ENCODE data around the gene ZC3H12A. TPM values are rescaled to one million over a fixed set of nuclear protein-coding genes. Genes with fewer than 3 reads are reported as not detected.

ZC3H12A gene
- total and polyA plus RNA-seq, 10 of the 15 experiments (the other 5 are each of a cell fraction or from before 2014, with no cell fraction given): 0.35 to 30.2 (median 13.8) TPM

DNA sequence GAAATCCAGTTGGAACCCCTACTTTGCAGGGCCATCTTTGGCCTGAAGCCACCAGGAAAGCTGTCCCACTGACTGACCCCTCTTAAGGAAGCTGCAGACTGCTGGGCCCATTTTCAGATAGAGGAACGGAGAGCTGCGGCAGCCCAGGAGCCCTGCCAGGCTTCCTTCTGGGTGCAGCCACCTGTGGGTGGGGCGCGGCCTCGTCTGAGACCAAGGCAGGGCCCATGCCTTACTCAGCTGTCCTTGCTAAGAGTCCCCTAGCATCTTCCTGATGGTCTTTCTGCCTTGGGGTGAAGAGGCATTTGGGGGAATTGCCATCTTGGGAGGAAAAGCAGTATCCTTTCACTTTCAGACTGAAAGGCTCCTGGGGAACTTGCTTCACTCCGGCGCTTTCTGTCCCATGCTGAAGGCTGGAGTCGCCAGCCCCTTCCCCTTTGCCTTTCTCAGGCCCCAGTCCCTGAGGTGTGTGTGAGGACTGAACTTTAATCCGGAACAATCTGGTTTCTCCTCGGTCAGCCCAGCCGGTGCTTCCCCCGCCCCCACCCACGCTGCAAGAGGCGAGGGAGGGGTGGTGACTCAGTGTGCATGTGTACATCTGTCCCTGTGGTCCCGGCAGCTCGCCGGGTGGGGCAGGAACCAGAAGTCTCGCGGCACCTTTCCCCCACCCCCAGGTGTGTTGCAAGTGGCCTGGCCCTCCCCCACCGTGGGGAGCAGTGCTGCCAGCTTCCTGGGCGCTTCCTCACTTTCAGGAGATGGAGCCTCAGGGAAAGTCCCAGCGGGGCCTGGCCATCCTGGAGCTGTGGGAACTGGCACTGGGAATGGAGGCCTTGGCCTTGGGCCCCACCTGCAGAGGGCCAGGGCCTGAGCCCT lies 5.1 kb downstream of the ZC3H12A start (continued):
- TF ChIP-seq, protein P1, sequence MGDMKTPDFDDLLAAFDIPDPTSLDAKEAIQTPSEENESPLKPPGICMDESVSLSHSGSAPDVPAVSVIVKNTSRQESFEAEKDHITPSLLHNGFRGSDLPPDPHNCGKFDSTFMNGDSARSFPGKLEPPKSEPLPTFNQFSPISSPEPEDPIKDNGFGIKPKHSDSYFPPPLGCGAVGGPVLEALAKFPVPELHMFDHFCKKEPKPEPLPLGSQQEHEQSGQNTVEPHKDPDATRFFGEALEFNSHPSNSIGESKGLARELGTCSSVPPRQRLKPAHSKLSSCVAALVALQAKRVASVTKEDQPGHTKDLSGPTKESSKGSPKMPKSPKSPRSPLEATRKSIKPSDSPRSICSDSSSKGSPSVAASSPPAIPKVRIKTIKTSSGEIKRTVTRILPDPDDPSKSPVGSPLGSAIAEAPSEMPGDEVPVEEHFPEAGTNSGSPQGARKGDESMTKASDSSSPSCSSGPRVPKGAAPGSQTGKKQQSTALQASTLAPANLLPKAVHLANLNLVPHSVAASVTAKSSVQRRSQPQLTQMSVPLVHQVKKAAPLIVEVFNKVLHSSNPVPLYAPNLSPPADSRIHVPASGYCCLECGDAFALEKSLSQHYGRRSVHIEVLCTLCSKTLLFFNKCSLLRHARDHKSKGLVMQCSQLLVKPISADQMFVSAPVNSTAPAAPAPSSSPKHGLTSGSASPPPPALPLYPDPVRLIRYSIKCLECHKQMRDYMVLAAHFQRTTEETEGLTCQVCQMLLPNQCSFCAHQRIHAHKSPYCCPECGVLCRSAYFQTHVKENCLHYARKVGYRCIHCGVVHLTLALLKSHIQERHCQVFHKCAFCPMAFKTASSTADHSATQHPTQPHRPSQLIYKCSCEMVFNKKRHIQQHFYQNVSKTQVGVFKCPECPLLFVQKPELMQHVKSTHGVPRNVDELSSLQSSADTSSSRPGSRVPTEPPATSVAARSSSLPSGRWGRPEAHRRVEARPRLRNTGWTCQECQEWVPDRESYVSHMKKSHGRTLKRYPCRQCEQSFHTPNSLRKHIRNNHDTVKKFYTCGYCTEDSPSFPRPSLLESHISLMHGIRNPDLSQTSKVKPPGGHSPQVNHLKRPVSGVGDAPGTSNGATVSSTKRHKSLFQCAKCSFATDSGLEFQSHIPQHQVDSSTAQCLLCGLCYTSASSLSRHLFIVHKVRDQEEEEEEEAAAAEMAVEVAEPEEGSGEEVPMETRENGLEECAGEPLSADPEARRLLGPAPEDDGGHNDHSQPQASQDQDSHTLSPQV (IDR thresholded peaks at IDR 0.05): no peak
- TF ChIP-seq ESRRA (IDR thresholded peaks at IDR 0.05; ENCODE audit: low read length) (no peak), NFYB (IDR thresholded peaks at IDR 0.05; ENCODE audit: insufficient read depth, low read depth, low read length) (no peak), ZSCAN29 (IDR thresholded peaks at IDR 0.05) (peak; percentile 83; the same call in 1 of the 2 replicates), ASH2L (IDR thresholded peaks at IDR 0.05; ENCODE audit: borderline replicate concordance, low read depth) (no peak), JUNB (IDR thresholded peaks at IDR 0.05) (no peak; the same call in 1 of the 2 replicates), MYC (IDR thresholded peaks at IDR 0.05; ENCODE audit: insufficient read depth, insufficient read length, insufficient replicate concordance, low read length, severe bottlenecking) (no peak), WRNIP1 (IDR thresholded peaks at IDR 0.05; ENCODE audit: borderline replicate concordance, low read depth, low read length) (peak; percentile 95; the same call in 1 of the 2 replicates), RB1 (IDR thresholded peaks at IDR 0.05; ENCODE audit: borderline replicate concordance) (no peak)
- TF ChIP-seq, protein P2, sequence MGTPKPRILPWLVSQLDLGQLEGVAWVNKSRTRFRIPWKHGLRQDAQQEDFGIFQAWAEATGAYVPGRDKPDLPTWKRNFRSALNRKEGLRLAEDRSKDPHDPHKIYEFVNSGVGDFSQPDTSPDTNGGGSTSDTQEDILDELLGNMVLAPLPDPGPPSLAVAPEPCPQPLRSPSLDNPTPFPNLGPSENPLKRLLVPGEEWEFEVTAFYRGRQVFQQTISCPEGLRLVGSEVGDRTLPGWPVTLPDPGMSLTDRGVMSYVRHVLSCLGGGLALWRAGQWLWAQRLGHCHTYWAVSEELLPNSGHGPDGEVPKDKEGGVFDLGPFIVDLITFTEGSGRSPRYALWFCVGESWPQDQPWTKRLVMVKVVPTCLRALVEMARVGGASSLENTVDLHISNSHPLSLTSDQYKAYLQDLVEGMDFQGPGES (IDR thresholded peaks at IDR 0.05): no peak
- TF ChIP-seq, protein P3, sequence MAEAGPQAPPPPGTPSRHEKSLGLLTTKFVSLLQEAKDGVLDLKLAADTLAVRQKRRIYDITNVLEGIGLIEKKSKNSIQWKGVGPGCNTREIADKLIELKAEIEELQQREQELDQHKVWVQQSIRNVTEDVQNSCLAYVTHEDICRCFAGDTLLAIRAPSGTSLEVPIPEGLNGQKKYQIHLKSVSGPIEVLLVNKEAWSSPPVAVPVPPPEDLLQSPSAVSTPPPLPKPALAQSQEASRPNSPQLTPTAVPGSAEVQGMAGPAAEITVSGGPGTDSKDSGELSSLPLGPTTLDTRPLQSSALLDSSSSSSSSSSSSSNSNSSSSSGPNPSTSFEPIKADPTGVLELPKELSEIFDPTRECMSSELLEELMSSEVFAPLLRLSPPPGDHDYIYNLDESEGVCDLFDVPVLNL (IDR thresholded peaks at IDR 0.05; ENCODE audit: low read depth, low read length): no peak
- TF ChIP-seq, protein P4, sequence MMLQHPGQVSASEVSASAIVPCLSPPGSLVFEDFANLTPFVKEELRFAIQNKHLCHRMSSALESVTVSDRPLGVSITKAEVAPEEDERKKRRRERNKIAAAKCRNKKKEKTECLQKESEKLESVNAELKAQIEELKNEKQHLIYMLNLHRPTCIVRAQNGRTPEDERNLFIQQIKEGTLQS (IDR thresholded peaks at IDR 0.05; ENCODE audit: borderline replicate concordance, extremely low read depth, low read depth, low read length): no peak
- TF ChIP-seq, protein P5, sequence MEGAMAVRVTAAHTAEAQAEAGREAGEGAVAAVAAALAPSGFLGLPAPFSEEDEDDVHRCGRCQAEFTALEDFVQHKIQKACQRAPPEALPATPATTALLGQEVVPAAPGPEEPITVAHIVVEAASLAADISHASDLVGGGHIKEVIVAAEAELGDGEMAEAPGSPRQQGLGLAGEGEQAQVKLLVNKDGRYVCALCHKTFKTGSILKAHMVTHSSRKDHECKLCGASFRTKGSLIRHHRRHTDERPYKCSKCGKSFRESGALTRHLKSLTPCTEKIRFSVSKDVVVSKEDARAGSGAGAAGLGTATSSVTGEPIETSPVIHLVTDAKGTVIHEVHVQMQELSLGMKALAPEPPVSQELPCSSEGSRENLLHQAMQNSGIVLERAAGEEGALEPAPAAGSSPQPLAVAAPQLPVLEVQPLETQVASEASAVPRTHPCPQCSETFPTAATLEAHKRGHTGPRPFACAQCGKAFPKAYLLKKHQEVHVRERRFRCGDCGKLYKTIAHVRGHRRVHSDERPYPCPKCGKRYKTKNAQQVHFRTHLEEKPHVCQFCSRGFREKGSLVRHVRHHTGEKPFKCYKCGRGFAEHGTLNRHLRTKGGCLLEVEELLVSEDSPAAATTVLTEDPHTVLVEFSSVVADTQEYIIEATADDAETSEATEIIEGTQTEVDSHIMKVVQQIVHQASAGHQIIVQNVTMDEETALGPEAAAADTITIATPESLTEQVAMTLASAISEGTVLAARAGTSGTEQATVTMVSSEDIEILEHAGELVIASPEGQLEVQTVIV (IDR thresholded peaks at IDR 0.05; ENCODE audit: borderline replicate concordance, partially characterized antibody): no peak
- TF ChIP-seq, protein P6, sequence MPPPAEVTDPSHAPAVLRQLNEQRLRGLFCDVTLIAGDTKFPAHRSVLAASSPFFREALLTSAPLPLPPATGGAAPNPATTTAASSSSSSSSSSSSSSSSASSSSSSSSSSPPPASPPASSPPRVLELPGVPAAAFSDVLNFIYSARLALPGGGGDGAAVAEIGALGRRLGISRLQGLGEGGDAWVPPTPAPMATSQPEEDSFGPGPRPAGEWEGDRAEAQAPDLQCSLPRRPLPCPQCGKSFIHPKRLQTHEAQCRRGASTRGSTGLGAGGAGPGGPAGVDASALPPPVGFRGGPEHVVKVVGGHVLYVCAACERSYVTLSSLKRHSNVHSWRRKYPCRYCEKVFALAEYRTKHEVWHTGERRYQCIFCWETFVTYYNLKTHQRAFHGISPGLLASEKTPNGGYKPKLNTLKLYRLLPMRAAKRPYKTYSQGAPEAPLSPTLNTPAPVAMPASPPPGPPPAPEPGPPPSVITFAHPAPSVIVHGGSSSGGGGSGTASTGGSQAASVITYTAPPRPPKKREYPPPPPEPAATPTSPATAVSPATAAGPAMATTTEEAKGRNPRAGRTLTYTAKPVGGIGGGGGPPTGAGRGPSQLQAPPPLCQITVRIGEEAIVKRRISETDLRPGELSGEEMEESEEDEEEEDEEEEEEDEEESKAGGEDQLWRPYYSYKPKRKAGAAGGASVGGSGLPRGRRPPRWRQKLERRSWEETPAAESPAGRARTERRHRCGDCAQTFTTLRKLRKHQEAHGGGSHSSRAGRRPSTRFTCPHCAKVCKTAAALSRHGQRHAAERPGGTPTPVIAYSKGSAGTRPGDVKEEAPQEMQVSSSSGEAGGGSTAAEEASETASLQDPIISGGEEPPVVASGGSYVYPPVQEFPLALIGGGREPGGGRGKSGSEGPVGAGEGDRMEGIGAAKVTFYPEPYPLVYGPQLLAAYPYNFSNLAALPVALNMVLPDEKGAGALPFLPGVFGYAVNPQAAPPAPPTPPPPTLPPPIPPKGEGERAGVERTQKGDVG (CRISPR knock-in tag; IDR thresholded peaks at IDR 0.05): no peak

All from GM12878 (cell line).